ENCODE results near the gene LINGO3.

The LINGO3 gene

DNA sequence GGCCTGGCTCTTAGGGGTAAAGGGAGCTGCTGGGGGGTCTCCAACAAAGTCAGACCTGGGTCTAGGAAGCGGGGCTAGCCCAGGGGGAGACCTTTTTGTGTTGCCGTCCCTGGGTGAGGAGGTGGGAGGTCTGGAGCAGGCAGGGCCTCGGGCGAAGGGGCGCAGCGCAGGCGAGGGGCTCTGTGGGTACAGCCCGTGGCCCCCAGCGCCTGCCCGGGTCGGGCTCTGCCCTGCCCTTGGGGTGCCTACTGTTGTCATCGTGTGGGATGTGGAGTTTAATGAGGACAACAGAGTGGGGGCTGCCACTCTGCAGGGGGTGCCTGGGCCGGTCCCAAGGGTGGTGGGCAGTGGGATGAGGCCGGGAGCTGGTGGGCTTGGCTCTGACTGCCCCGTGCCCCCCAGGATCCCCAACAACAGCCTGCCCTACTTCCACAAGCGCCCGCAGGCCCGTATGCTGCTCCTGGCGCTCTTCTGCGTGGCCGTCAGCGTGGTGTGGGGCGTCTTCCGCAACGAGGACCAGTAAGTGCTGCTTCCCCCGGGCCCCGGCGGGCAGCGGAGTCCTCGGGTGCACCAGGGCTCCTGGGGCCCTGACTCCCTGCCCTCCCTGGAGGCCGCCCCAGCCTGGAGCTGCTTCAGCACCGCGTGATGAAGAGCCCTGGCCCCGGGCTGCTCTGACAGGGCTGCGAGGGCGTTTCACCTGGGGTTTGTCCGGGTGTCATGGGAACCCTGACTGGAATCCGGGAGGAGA lies 32.7 kb upstream of the LINGO3 start:
- no peak for DNase-seq (ENCODE audit: low read depth in 1 of 2, low spot score in 1 of 2)

DNA sequence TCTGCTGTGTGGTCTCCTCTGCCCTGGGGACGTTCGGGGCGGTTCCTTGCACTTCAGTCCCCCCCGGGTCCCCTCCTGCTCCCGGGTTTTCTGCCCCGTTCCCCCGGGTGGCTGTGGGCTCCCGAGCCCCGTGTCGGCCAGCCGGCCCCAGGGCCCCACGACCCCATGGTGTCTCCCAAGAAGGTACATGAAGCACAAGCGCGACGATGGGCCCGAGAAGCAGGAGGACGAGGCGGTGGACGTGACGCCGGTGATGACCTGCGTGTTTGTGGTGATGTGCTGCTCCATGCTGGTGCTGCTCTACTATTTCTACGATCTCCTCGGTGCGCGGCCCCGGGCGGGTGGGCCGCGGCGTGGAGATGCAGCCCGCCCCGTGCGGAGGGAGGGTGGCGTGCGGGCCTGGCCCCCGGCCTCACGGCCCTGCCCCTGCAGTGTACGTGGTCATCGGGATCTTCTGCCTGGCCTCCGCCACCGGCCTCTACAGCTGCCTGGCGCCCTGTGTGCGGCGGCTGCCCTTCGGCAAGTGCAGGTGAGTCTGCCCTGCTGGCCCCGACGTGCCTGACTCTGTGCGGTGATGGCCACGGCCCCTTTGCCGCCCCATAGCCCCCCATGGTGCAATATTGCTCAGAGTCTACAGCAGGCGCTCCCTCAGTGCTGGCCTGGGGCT lies 31.8 kb upstream of the LINGO3 start:
- DNase-seq (ENCODE audit: low read depth in 1 of 2, low spot score in 1 of 2): no peak

DNA sequence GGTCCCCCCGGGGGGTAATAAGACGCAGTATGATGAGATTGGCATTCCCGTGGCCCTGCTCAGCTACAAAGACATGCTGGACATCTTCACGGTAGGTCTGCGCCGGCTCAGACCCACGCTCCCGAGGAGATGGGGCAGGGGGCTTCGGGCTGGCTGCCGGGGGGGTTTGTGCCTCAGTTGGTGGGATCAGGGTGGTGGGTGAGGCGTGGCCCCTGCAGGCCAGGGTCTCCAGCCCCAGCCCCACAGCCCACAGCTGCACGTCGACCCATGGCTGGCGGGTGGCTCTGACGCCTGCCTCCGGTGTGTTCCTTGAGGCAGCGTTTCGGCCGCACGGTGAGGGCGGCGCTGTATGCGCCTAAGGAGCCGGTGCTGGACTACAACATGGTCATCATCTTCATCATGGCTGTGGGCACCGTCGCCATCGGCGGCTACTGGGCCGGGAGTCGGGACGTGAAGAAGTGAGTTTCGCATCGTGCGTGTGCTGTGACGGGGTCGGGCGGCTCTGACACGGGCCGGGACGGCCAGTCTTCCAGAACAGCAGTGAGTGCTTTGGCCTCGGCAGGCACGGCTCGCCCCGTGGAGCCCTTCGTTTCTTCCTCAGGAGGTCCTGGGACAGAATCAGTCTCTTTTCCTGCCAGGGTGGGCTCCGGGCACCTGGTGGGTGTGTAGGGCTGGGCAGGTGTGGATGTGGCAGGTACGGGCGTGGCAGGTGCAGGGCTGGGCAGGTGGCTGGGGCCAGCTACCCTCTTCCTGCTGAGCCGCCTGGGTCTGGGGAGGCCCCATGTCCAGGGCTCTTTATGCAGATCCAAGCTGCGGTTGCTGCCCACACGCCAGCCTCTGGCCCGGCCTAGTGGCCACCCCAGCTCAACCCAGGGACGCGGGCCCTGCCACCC lies 31.0 kb upstream of the LINGO3 start:
- no peak for DNase-seq (ENCODE audit: low read depth in 1 of 2, low spot score in 1 of 2)

DNA sequence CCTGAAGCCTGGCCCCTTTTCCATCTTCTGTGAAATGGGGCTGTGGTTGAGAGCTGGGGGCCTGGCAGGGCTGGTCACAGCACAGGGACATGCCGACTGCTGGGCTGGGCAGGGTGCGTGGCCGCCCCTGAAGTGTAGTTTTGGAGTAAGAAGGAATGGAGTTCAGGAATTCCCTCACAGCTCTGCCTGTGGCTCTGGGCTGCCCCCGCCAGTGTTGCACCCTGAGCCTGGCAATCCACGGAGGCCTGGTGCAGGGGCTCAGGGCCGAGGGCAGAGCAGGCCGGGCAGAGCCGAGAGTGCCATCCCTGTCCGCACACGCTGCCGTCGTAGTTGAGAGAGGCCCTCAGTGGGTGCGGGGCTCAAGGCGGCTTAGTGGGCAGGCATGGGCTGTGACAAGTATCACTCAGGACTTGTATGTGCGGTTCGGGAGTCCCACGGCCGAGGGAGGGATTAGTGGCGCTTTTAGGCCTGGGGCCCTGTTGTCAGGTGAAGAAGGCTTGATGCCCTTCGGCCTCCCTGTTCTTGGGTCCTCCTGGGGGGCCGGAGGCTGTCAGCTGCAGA lies 30.2 kb upstream of the LINGO3 start:
- no peak for DNase-seq (ENCODE audit: low read depth in 1 of 2, low spot score in 1 of 2)

DNA sequence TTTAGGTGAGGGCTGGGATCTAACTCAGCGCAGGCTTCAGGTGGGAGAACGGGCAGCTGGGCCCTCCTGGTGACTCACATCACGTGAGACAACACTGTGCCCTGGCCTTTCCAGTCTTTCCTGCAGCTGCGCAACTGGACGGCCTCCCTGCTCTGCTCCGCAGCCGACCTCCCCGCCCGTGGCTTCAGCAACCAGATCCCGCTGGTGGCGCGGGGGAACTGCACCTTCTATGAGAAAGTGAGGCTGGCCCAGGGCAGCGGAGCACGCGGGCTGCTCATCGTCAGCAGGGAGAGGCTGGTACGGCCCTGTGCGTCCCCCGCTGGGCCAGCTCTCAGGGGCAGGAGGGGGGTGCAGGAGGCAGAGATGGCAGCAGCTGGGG lies 29.4 kb upstream of the LINGO3 start:
- DNase-seq (ENCODE audit: low read depth in 1 of 2, low spot score in 1 of 2): no peak

DNA sequence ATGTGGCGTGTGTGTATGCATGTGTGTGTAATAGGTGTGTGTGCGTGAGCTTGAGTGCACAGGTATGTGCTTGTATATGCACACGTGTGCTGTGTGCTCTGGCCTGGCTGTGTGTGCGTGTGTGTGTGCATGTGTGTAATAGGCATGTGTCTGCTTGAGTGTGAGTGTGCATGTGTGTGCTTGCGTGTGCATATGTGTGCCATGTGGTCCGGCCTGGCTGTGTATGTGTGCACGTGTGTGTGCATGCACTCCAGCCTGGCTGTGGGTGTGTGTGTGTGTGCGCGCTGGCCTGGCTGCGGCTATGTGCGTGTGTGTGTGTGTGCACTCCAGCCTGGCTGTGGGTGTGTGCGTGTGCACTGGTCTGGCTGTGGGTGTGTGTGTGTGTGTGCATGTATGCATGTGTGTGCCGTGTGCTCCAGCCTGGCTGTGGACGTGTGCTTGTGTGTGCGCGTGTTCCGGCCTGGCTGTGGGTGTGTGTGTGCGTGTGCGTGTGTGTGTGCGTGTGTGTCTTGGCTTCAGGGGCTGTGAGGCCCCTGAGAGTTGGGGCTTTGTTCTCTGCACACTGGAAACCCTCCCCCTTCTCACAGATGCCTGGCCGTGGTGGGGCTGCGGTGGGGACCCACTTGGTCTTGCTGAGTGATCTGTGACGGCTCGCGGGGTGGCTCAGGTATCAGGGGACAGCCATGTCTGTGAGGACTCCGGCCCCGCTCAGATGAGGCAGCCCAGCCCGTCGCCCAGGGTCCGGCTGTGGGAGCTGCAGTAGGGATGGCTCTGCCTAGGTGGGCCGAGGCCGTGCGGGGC lies 28.8 kb upstream of the LINGO3 start:
- no peak for DNase-seq (ENCODE audit: low read depth in 1 of 2, low spot score in 1 of 2)

DNA sequence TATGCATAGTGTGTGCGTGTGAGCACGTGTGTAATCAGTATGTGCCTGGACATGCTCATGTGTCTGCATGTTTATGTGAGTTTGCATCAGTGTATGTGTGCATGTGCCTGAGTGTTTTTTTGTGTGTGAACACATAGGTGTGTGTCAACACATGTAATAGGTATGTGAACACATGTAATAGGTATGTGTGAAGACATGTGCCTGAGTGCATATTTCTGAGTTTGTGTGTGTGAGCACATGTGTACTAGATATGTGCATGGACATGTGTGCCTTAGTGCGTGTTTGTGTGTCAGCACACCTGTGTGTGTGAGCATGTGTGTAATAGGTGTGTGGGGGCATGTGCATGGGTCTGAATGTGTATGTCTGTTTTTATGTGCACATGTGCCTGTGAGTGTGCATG lies 27.9 kb upstream of the LINGO3 start:
- no peak for DNase-seq (ENCODE audit: low read depth in 1 of 2, low spot score in 1 of 2)

DNA sequence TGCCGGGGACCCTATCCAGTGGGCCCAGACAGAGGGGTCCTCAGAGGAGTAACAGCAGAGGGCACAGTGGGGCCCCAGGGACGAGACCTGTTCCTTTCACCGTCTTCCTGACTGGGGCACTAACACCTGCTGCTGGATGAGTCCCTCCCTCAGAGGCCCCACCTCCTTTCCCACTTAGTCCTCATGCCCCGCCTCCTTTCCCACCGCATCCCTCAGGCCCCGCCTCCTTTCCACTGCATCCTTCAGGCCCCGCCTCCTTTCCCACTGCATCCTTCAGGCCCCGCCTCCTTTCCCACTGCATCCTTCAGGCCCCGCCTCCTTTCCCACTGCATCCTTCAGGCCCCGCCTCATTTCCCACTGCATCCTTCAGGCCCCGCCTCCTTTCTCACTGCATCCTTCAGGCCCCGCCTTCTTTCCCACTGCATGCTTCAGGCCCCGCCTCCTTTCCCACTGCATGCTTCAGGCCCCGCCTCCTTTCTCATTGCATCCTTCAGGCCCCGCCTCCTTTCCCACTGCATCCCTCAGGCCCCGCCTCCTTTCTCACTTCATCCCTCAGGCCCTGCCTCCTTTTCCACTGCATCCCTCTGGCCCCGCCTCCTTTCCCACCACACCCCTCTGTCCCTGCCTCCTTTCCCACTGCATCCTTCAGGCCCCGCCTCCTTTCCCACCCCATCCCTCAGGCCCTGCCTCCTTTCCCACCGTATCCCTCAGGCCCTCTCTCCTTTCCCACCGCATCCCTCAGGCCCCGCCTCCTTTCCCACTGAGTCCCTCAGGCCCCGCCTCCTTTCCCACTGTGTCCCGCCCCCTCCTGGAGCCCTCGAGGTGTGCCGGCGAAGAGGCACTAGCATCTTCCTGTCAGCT lies 27.3 kb upstream of the LINGO3 start:
- DNase-seq (ENCODE audit: low read depth in 1 of 2, low spot score in 1 of 2): no peak

DNA sequence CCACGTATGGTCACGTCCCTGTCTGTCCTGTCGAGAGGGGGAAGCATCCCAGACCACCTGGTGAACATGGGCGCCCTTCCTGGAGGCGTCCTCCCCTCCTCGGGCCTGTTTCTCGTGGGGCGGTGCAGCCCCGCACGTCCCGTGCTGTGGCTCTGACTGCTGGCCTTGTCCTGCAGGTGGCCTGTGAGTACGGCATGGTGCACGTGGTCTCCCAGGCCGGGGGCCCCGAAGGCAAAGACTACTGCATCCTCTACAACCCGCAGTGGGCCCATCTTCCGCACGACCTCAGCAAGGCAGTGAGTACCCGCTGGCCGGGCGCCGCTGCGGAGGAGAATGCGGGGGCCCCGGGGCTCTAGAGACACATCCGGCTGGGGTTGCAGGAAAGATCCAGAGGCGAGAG lies 26.5 kb upstream of the LINGO3 start:
- no peak for DNase-seq (ENCODE audit: low read depth in 1 of 2, low spot score in 1 of 2)

DNA sequence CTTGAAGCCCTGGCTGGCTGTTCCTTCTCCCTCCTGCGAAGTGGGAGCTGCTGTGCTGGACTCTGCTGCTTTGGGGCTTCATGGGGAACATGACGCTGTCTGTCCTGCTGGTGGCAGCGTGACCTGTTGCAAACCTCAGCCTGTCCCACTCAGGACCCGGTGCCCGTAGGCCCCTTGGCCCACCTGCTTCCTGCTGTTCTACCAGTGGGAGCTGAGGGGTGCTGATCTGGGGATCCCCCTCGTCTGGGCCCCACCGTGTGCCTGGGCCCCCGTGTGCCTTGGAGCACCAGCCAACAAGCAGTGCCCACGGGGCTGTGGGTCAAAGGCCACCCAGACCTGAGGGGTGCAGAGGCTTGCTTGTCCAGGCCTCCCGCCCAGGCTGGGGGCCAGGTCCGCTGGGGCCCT lies 25.9 kb upstream of the LINGO3 start:
- DNase-seq (ENCODE audit: low read depth in 1 of 2, low spot score in 1 of 2): no peak

DNA sequence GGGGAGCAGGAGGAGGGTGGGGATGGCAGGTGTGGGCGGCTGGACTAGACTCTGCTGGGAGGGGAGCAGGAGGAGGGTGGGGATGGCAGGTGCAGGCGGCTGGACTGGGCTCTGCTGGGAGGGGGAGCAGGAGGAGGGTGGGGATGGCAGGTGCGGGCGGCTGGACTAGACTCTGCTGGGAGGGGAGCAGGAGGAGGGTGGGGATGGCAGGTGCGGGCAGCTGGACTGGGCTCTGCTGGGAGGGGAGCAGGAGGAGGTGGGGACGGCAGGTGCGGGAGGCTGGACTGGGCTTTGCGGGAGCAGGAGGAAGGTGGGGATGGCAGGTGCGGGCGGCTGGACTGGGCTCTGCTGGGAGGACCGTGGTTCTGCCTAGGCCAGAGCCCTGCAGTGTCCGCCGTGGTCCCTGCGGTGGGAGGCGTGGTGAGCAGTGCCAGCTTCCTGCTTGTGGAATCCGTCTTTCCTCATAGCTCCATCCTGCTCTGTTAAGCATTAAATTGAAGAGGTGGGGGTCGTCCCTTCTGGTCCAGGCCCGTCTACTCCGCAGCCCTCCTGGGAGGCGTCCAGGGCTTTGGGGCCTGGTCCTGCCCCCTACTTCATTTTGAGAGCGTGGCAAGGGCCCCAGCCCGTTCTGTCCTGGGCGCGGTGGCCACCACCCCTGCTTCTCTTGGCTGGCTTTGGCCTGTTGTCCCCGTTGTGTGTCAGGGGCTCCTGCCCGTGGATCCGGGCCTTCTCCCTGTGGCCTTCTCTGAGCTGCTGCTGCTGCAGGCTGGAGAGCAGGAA lies 25.3 kb upstream of the LINGO3 start:
- DNase-seq (ENCODE audit: low read depth in 1 of 2, low spot score in 1 of 2): no peak

DNA sequence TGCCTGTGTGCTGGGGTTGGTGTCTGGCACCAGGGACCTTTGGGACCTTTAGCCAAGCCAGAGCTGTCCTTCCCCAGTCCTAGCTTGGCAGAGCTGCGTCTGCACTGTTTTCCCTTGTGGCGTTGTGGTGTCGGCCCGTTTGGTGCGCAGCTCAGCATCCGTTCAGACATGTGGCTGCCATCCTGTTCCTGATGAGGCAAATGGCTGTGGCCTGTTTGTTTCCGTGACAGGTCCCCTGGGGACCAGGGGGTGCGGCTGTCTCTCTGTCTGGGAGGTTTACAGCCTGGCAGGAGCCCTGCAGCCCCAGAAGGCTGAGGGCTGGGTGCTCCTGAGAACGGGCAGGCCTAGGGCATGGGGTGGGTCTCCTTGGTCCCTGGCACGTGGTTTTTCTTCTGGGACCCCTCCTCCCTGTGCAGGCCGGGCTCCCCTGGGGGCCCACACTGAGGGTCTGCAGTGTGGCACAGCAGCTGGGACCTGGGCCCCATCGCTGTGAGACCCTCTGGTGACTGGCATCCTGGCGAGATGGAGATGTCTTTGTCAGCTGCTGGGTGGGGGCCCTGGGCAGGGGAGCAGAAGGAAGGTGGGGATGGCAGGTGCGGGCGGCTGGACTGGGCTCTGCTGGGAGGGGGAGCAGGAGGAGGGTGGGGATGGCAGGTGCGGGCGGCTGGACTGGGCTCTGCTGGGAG lies 24.5 kb upstream of the LINGO3 start:
- DNase-seq (ENCODE audit: low read depth in 1 of 2, low spot score in 1 of 2): no peak

DNA sequence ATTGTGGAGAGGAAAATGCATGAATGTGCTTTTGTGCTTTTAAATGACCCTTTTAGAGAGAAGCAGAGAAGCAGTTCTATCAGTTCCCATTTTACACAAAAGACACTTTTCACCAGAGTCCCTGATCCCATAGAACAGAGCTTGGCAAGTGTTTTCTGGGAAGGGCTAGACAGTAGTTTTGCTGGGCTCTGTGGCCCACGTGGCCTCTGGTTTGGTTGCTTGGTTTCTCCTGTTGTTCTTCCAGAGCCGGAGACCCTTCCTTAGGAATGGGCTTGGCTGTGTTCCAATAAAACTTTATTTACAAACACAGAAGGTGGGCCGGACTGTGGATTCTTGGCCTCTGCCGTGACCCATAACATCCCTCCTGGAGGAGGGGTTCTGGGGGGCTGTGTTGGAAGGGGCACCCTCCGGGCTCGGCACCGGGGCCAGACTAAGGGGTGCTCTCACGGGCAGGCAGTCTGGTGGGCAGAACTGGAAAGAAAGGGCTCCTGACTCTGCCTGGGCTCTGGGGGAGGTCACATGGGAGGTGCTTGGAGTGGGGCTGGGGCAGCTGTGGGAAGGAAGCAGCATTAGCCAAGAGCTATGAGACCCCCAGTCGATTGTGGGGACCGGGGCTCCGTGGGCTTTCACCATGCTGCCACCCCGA lies 23.8 kb upstream of the LINGO3 start:
- no peak for DNase-seq (ENCODE audit: low read depth in 1 of 2, low spot score in 1 of 2)

DNA sequence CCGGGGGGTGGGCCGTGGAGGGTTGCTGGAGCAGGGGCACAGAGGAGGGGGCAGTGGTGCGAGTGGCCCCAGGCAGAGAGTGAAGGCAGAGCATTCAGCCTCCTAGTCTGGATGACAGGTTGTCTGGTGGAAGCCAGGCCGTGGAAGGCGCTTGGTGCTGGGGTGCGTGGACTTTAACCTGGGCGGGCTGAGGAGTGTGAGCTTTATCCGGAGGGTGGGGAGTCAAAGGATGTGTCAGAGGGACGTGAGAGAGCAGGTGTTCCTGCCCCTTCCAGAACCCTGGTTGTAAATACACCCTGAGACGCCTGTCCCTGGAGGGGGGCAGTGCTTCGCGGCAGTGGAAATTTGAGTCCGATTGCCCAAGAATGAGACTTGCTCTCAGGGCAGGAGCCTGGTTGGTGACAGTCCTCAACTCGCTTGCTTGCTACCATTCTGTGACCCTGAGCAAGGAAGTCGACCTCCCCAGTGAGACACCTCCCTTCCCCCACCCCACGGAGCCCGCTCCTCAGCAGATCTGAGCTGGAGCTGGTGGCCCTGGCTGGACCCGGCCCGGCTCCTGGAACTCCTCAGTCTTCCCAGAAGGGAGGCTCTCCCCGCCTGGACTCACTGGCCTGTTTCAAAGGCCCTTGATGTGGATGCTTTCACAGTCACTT lies 22.8 kb upstream of the LINGO3 start:
- DNase-seq (ENCODE audit: low read depth in 1 of 2, low spot score in 1 of 2): no peak

DNA sequence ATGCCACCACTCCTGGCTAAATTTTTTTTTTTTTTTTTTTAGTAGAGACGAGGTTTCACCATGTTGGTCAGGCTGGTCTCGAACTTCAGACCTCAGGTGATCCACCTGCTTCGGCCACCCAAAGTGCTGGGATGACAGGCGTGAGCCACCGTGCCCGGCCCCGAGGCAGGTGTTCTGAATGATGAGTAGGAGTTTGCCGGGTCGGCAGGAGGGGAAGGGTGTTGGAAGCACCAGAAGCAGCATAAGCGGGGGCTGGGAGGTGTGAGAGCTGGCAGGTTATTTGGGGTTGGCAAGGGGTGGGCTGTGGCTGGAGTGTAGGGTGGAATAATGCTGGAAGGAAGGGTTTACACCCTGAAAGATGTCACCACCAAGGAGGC lies 22.3 kb upstream of the LINGO3 start:
- no peak for DNase-seq (ENCODE audit: low read depth in 1 of 2, low spot score in 1 of 2)

DNA sequence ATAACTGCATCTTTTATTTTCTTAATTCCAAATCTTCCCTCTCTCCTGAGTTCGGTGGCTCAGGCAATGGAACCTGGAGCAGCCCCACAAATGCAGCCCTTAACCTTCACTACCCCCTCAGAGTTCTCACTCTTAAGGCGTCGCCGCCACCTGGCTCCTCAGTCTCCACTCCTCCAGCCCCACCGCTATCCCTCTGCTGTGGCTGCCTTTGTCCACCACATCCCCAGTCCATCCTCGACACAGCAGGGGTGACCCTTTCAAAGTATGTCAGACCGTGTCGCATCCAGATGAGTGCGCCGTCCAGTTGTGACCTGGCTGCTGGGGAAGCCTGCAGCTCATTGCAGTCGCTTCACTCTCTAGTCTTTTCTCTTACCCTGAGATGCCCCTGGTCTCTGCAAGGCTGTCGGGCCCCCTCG lies 21.6 kb upstream of the LINGO3 start:
- no peak for DNase-seq (ENCODE audit: low read depth in 1 of 2, low spot score in 1 of 2)

DNA sequence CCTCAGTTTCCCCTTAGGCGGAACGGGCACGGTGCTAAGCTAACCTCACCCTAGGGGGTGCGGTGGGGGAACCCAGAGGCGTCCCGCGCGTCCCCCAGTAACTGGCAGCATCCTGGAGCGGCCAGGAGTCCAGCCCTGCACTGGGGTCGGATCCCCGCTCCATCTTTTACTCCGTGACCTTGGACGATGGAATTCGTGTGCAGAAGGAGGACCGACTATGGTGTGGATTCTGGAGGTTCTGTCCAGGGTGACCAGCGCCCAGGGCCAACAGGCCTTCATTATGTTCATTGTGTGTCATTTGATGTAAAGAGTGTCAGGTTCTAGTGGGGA lies 21.2 kb upstream of the LINGO3 start:
- no peak for DNase-seq (ENCODE audit: low read depth in 1 of 2, low spot score in 1 of 2)
